Breast epithelium (tissue), 4 donors: ENCODE measurements around the gene SLC6A8. TPM values are rescaled to one million over a fixed set of nuclear protein-coding genes. Genes with fewer than 3 reads are reported as not detected.
A peak's percentile ranks its signal among the peaks of the same experiment; 100 is the strongest.
"Not testable (repeated sequence)": the region's sequence is repeated elsewhere in the genome, so short reads cannot be mapped to it uniquely, and the experiment has no call there.

ENCODE experiments used
- DNase-seq, 2 donors: peaks; one replicate each; pipeline ENCODE4 v3.0.0-alpha.2; 2019; ENCODE audit warnings: low spot score in 2 of 2
- H3K27ac ChIP-seq, 2 donors: fragments of 200-600 bp; sonication (generic) in 1 of 2; one replicate each; pipeline ENCODE4 v1.5.1; 2016 to 2019; ENCODE audit warnings: mild to moderate bottlenecking in 1 of 2
- H3K27me3 ChIP-seq, 2 donors: fragments of 200-600 bp; sonication (generic) in 1 of 2; one replicate each; pipeline versions ENCODE4 v1.5.1 to v1.6.0; 2017 to 2019; ENCODE audit warnings: control low read depth in 1 of 2, mild to moderate bottlenecking in 1 of 2
- H3K36me3 ChIP-seq: fragments of 200-600 bp; one replicate; pipeline ENCODE4 v1.5.1; 2019
- H3K4me1 ChIP-seq, 2 donors: fragments of 200-600 bp; sonication (generic); one replicate each; pipeline ENCODE4 v1.5.1; 2016 to 2019; ENCODE audit warnings: control low read depth in 1 of 2
- H3K4me3 ChIP-seq, 3 donors: fragments of 200-600 bp; sonication (generic); 1 replicate in 2 of 3; 2 replicates in 1 of 3; pipeline ENCODE4 v1.5.1; 2016 to 2019; ENCODE audit warnings: mild to moderate bottlenecking in 3 of 3, moderate library complexity in 2 of 3
- H3K9me3 ChIP-seq, 2 donors: fragments of 200-600 bp; sonication (generic) in 1 of 2; one replicate each; pipeline ENCODE4 v1.5.1; 2016 to 2019; ENCODE audit warnings: control low read depth in 1 of 2
- CTCF ChIP-seq, 3 donors: fragments of 450-650 bp; IDR thresholded peaks; one replicate each; pipeline ENCODE4 v1.5.1; 2016 to 2017; ENCODE audit warnings: antibody characterized with exemption in 3 of 3, mild to moderate bottlenecking in 3 of 3, moderate library complexity in 3 of 3
- POLR2A ChIP-seq: fragments of 450-650 bp; IDR thresholded peaks from one replicate; pipeline ENCODE4 v1.6.1; 2016; ENCODE audit warnings: antibody characterized with exemption, mild to moderate bottlenecking, moderate library complexity
- POLR2AphosphoS5 ChIP-seq, 3 donors: sonication (generic); formaldehyde crosslinking; IDR thresholded peaks; one replicate each; pipeline ENCODE4 v1.6.1; 2017; ENCODE audit warnings: antibody characterized with exemption in 3 of 3
- intact Hi-C: fragments of 100-400 bp; cut with DNase I; formaldehyde crosslinking; loops from one replicate; pipeline ENCODE4 v1.15.1; 2023; ENCODE audit warnings: low total_unique reads
- total RNA-seq, 3 donors: library from RNA; depleted of rRNA; stranded (reverse); fragments of >200 nt; gene quantifications; one replicate each; pipeline ENCODE4 v1.1.0, GENCODE V29; 2016

Gene SLC6A8
- total RNA-seq, 3 donors from 2014 or later: 7.6 to 40.8 (median 18.4) TPM

- Histone ChIP-seq H3K36me3 (no peaks in the 10 kb centered on the region), H3K27ac (no peak within 1 kb of the TSS), H3K4me1 (no peaks in the 10 kb centered on the region), H3K27me3 (peaks cover 0 to 76% of the 10 kb centered on the region in 2 donors), H3K4me3 (peak within 1 kb of the TSS in 1 of 3 donors; percentile 25), H3K9me3 (no peaks in the 10 kb centered on the region)
- intact Hi-C loops: no loop called here
- TF ChIP-seq POLR2A (no peak), CTCF (IDR thresholded peaks at IDR 0.05) (no peak), POLR2AphosphoS5 (IDR thresholded peaks at IDR 0.05) (no peak)
- peak in 1 of 2 donors; percentile 12 for DNase-seq
These were observed 14.1 kb upstream of the SLC6A8 start, which contains the start of gene PNCK for GRCh38 chrX:153673428-153674218. Gene PNCK (minus strand): TSS chrX:153673813. CDS start chrX:153673076, 737 bp downstream.

GRCh38 chrX:153674219-153674851 lies 13.4 kb upstream of the SLC6A8 start:
- Histone ChIP-seq H3K4me1 (no peaks in the 10 kb centered on the region), H3K36me3 (no peaks in the 10 kb centered on the region), H3K27ac (no peak overlapping the region), H3K4me3 (no peak overlapping the region), H3K9me3 (no peaks in the 10 kb centered on the region), H3K27me3 (peaks cover 0 to 72% of the 10 kb centered on the region in 2 donors)
- peak in 1 of 2 donors; percentile 14 for DNase-seq
- intact Hi-C loops: no loop called here
- TF ChIP-seq POLR2AphosphoS5 (IDR thresholded peaks at IDR 0.05) (no peak), CTCF (IDR thresholded peaks at IDR 0.05) (no peak), POLR2A (no peak)

- TF ChIP-seq POLR2AphosphoS5 (IDR thresholded peaks at IDR 0.05): no peak
- no peaks in the 10 kb centered on the region for H3K4me1 ChIP-seq
- peaks cover 0 to 5% of the 10 kb centered on the region in 2 donors for H3K9me3 ChIP-seq
- no peak for DNase-seq
- peaks cover 4 to 47% of the 10 kb centered on the region in 2 donors for H3K27me3 ChIP-seq
- H3K27ac ChIP-seq: no peak overlapping the region
- no peaks in the 10 kb centered on the region for H3K36me3 ChIP-seq
- no peak overlapping the region for H3K4me3 ChIP-seq
- intact Hi-C loops: no loop called here
These were observed 6.6 kb upstream of the SLC6A8 start for GRCh38 chrX:153681175-153681574.

GRCh38 chrX:153683486-153683885 lies 4.2 kb upstream of the SLC6A8 start:
- intact Hi-C loops, H3K36me3 ChIP-seq, DNase-seq, H3K9me3 ChIP-seq, H3K4me1 ChIP-seq, H3K4me3 ChIP-seq, H3K27ac ChIP-seq: not testable (repeated sequence)
- peaks cover 4 to 41% of the 10 kb centered on the region in 2 donors for H3K27me3 ChIP-seq

GRCh38 chrX:153684467-153685155 lies 3.1 kb upstream of the SLC6A8 start:
- TF ChIP-seq POLR2A (no peak), CTCF (IDR thresholded peaks at IDR 0.05) (no peak), POLR2AphosphoS5 (IDR thresholded peaks at IDR 0.05) (no peak)
- Histone ChIP-seq H3K9me3 (peaks cover 0 to 5% of the 10 kb centered on the region in 2 donors), H3K27me3 (peaks cover 4 to 37% of the 10 kb centered on the region in 2 donors), H3K36me3 (no peaks in the 10 kb centered on the region), H3K4me3 (no peak overlapping the region), H3K27ac (no peak overlapping the region), H3K4me1 (no peaks in the 10 kb centered on the region)
- intact Hi-C loops: no loop called here
- DNase-seq: peak in 1 of 2 donors; percentile 9
